K562 (cell line): ENCODE data around the gene VPS4B.

Source experiments
- CHD4 ChIP-seq: fragments of 200-600 bp; sonication (generic); IDR thresholded peaks from 3 replicates; pipeline ENCODE4 v1.6.1; 2012; ENCODE audit warnings: low read depth, mild to moderate bottlenecking, mixed read lengths, low read length, inconsistent platforms; ENCODE audit not compliant: insufficient read depth, insufficient replicate concordance, poor library complexity, severe bottlenecking
- CREB3 ChIP-seq: fragments of 450-650 bp; conservative IDR thresholded peaks from 2 replicates; pipeline ENCODE4 v1.6.1; 2016; ENCODE audit warnings: missing genetic modification characterization, low read depth, mild to moderate bottlenecking, missing compliant biosample characterization, moderate library complexity
- DPF2 ChIP-seq: fragments of 450-650 bp; IDR thresholded peaks from 2 replicates; pipeline ENCODE4 v1.6.1; 2016
- ETS1 ChIP-seq: conservative IDR thresholded peaks from 2 replicates; pipeline ENCODE4 v1.6.1; 2011; ENCODE audit warnings: low read depth, mild to moderate bottlenecking, low read length; ENCODE audit not compliant: control insufficient read depth
- KLF1 ChIP-seq: fragments of 450-650 bp; IDR thresholded peaks from 2 replicates; pipeline ENCODE4 v1.6.1; 2016; ENCODE audit warnings: missing genetic modification characterization, missing compliant biosample characterization
- LARP7 ChIP-seq: fragments of 450-650 bp; IDR thresholded peaks from 2 replicates; pipeline ENCODE4 v1.6.1; 2016
- NCOA6 ChIP-seq: fragments of 450-650 bp; IDR thresholded peaks from 2 replicates; pipeline ENCODE4 v1.6.1; 2017; ENCODE audit warnings: mild to moderate bottlenecking
- SMARCC2 ChIP-seq: fragments of 450-650 bp; IDR thresholded peaks from 2 replicates; pipeline ENCODE4 v1.6.1; 2017; ENCODE audit warnings: antibody characterized with exemption, moderate library complexity, mild to moderate bottlenecking, low read depth
- TBP ChIP-seq: optimal IDR thresholded peaks from 2 replicates; pipeline ENCODE3; 2011; ENCODE audit warnings: low read depth, low read length, improper control_type of control experiment
- ZBTB2 ChIP-seq: fragments of 450-650 bp; IDR thresholded peaks from 2 replicates; pipeline ENCODE4 v1.6.1; 2016; ENCODE audit warnings: antibody characterized with exemption
- ZNF561 ChIP-seq: fragments of 450-650 bp; formaldehyde crosslinking; conservative IDR thresholded peaks from 2 replicates; pipeline ENCODE4 v1.4.0; 2020; ENCODE audit warnings: mild to moderate bottlenecking, moderate library complexity

- TF ChIP-seq ZBTB2 (no peak), CREB3 (tag) (no peak), KLF1 (tag) (no peak), TBP (no peak), SMARCC2 (no peak), ZNF561 (CRISPR knock-in tag) (no peak), CHD4 (no peak), ETS1 (no peak), NCOA6 (no peak), DPF2 (no peak), LARP7 (no peak)
Measured at GRCh38 chr18:63346031-63346430, 76.2 kb downstream of the VPS4B start.
